HG03575 (cell line): ENCODE measurements around the gene DCN.

Source experiments
- ATAC-seq: cut with Tn5 transposase; IDR thresholded peaks from one replicate; pipeline ENCODE4 v1.9.1; 2021; ENCODE audit not compliant: unreplicated experiment, insufficient number of reproducible peaks, low FRiP score; ENCODE audit errors: extremely low read depth

The DCN gene

DNA sequence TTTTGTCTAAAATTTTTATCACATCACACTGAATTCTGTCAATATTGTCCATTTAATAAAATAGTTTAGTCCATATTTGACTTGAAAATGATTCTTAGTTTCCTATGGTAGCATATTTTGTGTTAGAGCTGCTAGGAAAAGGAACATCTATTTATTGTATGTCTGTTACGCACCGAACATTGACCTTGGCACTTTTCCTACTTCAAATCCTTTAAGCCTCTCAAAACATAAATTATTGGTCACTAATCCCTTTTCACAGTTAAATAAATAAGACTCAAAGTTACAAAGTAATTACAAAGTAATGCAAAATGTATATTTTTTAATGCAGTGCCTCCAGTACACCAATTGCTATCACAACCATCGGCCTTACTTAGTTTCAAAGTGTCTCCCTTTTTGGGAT, 28.5 kb downstream of the DCN start:
- ATAC-seq, result no peak

DNA sequence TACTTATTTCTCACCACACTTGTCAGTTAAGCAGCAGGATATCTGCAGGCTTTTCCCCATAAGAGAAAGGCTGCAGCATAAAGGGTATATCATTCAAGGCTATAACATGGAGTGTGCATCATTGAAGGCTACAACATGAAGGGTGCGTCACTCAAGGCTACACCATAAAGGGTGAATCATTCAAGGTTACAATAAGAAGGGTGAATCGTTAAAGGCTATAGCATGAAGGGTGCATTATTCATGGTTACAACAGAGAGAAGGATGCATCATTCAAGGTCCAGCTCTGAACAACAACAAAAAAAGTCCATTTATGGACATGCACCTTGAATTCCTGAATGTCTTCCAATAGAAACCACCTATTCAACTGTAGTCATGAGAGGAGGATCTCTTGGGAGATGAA, 38.6 kb downstream of the DCN start:
- ATAC-seq, result no peak

DNA sequence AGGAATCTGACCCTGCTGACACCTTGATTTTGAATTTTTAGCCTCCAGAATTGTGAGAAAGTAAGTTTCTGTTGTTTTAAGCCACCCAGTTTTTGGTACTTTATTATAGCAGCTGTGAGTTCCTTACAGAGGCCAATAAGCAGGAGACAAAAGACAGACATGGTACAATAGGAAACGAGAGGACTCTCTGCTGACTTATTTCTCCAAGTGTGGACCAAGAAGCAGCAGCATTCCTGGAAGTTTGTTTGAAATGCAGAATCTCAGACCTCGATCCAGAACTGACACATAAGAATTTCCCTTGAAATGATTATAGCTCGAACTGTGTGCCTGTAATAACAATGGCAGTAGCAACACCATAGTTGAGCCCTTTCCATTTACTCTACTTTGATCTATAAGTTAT, 39.4 kb downstream of the DCN start:
- ATAC-seq, result no peak

DNA sequence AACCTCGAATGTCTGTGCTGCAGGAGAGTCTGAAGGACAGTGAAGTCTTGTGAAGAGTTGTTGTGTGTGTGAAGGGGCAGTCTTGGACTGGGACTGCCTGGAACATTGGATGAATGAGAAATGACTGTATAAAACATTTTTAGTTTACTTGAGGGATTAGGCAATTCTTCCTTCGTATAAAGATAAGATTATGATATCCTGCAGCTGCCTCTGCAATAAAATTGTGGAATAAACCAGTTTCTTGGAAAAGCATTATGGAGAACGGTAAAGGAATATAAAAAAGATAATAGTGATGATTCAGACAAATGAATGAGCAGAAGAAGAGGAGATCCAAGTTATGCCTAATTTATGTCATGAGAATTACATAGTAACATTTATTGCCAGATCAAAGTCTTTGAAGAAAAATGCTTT, 40.4 kb downstream of the DCN start:
- no peak for ATAC-seq

DNA sequence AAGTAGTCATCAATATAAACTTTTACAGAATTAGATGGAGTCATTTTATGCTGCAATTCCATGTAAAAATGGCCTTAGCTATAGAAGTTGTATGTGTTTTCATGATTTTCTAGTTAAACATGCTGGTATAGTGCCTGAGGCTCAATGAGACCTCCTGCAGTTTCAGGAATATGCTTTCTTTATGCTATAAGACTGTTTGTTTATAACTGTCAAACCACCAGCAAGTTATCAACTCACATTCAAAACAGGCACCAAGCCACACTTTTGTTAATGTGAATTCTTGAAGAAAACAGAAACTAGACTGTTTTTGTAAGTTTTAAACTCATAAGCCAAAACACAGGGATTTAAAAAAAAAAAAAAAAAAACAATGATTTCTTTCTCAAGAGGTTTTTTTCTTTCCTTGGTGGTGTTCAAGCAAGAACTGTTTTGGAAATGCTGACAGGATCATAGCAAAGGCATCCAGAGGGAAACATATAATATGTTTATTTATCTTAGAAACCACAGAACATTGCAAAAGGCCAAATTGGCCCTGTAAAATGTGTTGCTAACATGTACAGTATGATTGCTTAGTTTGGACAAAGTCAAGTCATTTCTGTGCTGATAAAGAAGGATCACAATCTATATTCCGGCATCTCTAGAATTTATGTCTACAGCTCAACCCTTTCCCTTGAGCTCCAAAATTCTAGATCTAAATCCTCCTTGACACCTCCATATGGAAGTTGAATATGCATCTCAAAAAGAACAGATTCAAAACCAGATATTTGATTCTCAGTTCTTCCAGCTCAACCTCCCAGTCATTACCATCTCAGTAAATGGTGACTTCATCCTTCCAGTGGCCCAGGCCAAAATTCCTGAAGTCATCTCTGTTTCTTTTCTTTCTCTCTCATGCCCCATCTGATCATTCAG, 42.3 kb downstream of the DCN start:
- ATAC-seq, result no peak

DNA sequence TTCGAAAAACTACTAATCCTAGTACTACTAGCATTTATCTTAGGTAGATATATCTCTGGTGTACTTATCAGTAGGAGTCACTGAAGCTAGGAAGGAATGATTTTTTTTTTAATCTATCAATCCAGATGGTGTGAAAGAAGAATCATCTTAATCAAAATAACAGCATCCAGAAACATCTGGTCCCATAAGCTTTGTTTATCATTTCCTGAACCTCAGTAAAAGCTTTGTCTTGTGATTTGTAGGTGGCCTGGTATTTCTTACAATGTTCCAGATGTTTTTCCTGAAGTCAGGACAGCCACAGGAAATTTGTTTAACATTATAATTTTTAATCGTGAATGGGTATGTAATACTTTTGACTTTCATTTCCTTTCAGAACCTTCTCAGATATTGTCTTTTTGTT, 43.3 kb downstream of the DCN start:
- ATAC-seq, result no peak

DNA sequence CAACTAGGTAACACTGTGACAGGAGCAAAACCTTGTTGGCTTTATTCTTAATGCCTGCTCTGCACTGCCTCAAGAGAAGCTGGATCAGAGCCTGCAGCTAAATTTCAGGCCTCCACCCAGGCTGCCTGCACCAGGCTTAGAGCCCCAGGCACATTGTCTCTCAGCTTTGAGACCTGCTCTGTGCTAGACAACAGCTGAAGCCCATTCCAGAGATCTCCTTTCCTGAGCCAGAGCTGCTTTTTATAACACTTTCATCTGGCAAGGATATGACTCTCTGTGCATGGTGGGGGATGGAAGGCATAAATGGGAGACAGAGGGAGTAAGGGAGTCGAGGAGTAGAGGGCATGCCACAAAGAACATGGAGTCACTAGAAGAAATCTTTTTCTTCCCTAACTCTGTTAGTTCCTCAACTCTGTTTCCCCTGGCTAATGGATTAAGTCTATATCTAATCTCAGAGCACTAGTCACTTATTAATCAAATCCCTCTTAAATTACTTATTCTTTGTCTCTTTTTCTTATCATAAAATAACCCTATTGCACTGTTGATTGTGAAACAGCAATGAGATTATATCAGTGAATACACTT, 44.2 kb downstream of the DCN start:
- ATAC-seq, result no peak

DNA sequence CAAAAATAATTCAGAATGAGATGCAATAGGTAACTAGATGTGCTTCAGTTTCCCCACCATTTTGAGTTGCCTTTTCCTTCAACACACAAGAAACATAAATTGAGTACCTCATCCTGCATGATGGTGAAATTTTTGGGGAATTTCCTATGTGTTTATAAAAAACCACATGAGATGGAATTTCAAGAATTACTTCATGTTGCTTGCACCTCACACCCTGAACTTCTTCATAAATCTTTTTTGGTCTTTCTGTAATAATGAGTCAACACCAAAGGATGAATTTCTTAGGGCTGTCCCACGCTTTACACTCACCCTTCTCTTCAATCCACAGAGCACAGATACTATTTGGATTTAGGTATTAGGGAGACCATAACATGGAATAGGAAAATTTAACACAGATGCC, 48.7 kb downstream of the DCN start:
- no peak for ATAC-seq

DNA sequence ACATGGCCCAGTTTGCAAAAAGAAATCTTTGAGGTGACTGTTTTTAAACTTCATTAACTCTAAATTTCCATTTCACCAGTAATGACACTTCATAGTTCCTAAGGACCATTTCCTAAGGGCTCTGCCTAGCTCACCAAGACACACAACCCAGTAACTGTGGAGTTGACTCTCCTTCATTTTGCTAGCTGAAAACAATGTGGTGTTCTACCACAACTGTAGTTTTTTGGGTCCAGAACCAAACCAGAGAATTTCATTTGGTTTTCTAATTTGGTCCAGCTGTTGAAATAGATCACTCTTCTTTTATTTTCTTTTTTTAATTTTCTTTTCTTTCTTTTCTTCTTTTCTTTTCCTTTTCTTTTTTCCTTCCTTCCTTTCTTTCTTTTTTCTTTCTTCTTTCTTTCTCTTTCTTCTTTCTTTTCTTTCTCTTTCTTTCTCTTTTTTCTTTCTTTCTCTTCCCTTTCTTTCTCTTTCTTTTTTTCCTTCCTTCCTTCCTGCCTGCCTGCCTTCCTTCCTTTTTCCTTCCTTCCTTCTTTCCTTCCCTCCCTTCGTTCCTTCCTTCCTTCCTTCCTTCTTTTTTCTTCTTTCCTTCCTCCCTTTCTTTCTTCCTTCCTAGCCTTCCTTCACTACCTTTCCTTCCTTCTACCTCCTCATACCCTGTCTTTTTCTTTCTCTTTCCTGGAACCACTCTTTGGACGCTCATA, 52.8 kb downstream of the DCN start:
- no peak for ATAC-seq

DNA sequence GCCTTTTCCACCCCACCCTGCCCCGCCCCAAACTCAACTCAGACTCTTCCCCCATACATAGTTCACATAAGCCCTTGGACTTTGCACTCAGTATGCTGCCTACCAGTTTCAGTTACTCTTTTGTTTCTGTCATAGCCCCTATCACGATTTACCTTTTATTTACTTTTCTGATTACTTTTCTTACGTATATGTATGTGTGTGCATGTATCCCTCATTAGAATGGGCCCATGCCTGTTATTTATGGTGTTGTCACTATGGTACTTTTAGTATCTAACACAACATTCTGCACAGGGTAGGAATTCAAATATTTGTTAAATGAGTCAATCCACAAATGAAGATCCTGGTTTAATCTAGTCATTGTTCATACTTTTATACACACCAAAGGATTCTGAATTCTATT, 54.9 kb downstream of the DCN start:
- ATAC-seq, result no peak

DNA sequence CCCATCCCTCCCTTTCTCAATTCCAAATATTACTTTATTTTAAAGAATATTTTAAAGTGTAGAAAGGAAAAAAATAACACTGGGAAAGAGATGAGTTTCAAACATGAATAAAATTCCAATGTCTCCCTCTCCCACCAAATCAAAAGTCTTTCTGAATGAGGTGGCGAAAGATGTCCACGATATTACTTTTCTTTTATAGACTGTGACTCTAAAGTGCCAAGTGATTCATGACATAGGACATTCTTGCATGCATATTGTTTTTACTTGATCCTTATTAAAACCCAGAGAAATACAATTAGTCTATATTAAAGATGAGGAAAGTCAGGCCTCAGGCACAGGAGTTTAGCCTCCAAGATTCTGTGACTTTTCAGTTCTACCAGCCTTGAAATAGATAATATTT, 55.3 kb downstream of the DCN start:
- no peak for ATAC-seq

DNA sequence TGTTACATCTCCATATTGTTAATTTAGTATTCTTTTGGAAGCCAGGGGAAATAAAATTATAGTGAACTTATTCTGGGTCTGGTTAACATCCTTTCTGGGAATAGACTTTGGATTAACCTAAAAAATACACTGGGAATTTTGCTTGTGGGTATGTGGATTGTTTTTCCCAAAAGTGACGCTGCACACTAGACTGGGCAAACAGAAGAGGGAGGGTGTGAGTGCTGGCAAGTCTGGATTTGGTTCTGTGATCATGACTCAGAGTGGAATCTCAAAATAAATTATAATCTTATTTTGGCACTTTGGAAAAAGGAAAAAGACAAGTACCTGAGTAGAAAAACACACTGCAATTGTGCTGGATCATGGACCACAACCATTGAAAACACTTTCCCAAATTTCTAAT, 56.1 kb downstream of the DCN start:
- no peak for ATAC-seq

DNA sequence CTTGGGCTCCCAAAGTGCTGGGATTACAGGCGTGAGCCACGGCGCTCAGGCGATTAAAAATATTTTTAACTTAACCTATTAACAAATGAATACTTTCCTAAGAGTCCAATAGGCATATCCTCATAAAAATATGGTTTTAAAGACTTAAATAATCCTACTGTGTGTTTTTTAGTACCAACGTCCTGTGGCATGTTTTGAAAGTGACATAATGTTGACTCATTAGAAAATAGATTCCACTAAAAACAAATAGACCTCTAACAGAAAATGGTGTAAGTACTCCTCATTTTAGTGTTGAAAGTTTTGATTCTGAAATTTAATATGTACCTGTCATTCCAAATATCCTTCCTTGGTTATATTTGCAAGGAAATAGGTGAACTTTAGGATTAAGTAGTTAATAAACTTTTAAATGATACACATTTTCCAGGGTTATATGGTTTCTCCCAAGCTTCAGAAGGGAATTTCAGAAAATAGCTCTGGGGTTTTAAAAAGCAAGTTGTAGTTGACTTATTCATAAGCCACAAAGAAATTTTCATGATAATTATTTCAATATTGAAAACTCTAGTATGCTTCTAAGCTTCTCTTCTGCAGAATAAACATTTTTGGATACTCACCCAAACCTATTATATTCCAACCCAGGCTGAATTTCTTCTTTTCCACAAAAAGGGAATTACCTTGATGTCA, 59.2 kb downstream of the DCN start:
- no peak for ATAC-seq

DNA sequence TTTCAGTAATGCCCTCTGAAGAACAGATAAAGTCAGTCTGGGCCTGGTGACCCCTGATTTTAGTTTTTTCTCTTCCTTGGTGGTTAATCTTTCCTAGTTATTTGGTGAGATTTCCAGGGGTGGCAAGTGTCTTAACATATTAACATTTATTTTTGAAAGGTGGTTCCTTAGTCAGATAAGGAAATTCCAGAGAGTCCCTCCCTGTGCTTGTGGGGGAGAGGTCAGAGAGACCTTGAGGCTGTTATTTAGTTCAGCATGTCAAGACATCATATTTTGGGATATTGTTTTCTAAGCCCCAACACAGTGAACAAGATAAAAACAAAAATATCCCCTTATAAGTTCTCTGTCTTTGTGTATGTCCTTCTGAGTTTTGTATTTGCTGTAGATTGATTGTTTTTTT, 61.8 kb downstream of the DCN start:
- ATAC-seq, result no peak

DNA sequence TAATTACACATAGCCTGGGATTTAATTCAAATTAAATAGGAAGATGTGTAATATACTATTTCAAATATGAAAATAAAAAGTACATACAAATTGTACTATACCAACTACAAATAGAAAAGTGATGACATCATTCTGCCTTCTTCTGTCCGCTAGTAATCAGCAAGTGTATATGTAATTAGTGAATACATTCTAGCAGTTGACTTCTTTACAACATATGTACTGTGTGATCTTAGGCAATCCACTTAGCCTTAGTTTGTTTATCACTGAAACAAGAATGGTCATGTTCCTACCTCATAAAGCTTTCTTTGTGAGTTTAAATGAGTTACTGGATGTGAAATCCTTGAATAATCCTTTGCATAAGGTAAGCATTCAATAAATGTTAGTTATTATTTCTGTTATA, 63.5 kb downstream of the DCN start:
- ATAC-seq, result no peak

DNA sequence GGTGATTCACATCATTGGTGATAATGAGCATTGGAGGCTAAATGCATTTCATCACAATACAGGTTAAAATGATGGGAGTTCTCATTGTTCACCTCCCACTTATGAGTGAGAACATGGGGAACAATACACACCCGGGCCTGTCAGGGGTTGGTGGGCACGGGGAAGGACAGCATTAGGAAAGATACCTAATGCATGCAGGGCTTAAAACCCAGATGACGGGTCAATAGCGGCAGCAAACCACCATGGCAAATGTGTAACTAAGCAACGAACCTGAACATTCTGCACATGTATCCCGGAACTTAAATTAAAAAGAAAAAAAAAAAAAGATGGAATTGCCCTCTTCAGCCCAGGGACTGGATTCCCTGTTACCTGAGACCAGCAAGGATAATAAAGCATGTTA, 69.0 kb downstream of the DCN start:
- no peak for ATAC-seq

DNA sequence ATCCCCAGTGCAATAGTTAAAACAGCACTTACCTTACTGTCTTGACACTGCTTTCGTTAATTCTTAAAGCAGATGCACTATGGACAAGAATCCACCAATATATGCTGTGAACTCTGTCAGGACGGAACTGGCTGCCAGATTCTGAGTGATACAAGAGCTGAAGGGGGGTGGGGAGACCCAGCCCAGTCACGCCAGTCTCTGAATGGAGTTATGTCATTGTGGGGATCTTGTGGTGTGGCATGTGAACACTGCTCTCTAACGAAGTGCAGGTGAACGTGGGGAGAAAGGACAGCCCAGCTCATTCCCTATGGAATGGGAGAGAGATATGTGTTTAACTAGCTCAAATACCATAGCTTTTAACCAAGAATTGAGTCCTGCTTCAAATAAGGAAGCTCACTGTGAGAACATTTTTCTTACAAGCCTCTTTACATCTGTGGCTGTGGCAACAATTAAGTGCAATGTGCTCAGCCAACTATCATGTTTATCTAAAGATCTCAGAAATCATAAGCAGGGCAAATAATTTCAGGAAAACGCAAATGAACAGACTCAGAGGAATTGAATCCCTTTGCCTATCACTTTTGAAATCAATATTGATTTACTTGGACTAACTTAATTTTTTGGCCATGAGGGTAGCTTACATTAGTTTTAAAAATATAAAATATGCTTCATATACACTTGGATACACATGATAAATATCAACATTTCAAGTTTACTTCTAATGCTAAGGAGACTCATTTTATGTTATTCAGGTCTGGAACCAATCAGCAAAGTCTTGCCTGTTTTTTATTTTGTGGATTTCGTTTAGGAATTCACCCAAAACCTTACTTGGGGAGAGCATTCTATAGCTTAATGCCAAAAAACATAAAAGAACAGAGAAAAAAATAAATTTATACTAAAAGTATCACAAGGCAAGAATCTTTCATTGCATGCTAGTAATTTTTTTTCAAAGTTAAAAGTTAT, 71.0 kb downstream of the DCN start, which contains the start of gene LUM:
LUM (minus strand) TSS at position 129 of the 960 bp plus-strand sequence. CDS start 2,515 bp downstream, outside the sequence.
- ATAC-seq, result no peak

DNA sequence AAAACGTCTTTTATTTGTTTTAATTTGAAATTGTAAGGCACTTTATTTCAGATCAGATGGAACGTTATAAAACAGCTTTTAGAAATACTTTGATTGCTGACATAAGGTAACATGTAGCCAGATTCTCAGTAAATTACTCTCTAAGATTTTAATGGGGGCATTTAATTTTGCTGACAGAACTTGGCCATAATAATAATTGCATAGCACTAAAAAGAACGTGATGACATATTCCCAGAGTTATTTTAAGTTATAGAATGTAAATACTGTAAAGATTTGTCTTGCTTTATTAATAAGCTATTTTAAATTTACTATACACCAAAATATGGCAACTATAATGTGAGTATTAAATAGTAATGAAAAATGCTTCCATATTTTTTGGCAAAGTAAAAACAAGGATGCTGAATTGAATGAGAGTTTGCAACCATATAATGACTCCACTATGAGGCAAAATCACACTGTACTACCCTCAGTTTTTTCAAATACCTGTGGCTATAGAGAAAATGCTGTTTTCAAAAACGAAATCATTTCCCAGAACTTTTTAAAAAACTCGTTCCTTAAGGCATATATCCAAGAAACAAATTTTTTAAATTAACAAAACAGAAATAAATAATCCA, 72.2 kb downstream of the DCN start:
- no peak for ATAC-seq
